Dermis blood vessel endothelial cell (primary cell): ENCODE measurements around the gene IDI1. TPM values are rescaled to one million over a fixed set of nuclear protein-coding genes. Genes with fewer than 3 reads are reported as not detected.
A peak's percentile ranks its signal among the peaks of the same experiment; 100 is the strongest.
"Not testable (repeated sequence)": the region's sequence is repeated elsewhere in the genome, so short reads cannot be mapped to it uniquely, and the experiment has no call there.

Source experiments
- DNase-seq: peaks from one replicate; pipeline ENCODE4 v3.0.0; 2010
- total RNA-seq: library from RNA; depleted of rRNA; stranded (reverse); fragments of >200 nt; gene quantifications from 2 replicates; pipeline ENCODE4 v1.2.3, GENCODE V29; 2014

IDI1 gene
- total RNA-seq, 1 donor from 2014 or later, result 59.6 TPM

DNA sequence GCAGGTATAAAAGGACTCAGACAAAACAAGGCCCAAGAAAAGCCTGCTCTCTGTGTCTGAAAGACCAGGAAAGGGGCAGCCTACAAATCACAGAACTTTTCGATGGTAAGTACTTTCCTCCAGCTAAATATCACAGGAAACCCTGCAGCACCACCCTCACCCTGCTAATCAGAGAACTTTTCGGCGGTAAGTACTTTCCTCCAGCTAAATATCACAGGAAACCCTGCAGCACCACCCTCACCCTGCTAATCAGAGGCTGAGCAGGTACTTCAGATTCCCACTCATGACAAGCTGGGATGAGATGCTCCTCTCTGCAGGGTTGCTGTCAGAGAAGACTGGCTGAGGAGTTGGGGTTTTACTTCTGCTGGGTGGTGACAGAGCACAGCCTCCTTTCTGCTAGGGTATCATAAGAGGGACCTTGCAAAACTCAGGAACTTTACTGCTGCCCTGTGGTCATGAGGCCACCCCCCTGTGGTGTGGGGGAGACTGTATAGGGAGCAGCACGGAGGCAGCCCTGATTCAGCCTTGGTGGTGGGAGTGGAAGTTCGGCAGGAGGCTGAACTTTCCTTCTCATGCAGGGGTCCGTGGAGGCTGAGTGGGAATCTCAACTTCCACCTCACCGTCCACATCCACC is 14.4 kb upstream of the IDI1 start:
- DNase-seq, result no peak

DNA sequence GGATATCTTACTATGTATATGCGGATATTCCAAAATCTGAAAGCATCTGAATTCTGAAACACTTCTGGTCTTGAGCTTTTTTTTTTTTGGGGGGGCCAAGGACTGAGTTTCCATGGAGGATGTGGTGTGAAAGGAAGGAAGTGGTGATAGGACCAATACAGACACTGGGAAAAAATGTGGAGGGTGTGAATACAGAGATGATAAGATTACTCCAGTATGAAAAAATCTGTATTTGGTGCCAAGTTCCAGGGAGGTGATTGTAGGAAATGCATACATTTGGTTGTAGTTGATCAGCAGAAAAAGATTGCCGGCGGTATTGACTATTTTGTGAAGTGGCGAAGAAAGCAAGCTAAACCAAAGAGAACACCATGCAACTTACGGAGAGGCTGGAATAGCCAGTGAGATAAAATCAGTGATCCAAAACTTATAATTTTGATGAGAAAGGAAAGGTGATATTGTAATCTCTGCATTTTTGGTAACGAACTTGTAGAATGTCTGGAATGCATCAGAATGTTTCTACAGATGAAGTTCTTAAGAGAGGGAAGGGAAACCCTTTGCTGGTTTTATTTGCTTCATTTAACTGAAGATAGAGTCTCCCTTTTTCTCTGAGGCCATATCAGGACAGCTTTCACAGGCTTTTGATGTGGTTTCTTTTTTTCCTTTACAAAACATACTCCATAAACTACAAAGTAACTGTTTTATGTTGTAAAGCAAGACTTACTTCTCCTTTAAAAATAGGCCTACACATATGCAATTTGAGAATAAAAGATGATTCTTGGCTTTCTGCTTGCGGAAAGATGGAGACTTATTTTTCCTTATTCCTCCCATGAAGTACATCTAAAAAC is 13.2 kb upstream of the IDI1 start:
- DNase-seq, result peak; percentile 70

DNA sequence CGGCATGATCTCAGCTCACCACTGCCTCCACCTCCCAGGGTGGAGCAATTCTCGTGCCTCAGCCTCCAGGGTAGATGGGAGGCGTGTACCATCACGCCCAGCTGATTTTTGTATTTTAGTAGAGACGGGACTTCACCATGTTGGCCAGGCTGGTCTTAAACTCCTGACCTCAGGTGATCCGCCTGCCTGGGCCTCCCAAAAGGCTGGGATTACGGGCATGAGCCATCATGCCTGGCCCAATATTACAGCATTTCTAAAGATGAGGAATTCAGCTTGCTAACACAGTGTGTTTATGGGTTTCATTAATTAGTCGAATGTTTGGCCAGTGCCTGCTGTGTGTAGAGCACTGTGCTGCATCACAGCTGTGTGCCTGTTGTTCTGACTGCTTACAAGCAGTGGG is 11.0 kb upstream of the IDI1 start:
- DNase-seq, result no peak

DNA sequence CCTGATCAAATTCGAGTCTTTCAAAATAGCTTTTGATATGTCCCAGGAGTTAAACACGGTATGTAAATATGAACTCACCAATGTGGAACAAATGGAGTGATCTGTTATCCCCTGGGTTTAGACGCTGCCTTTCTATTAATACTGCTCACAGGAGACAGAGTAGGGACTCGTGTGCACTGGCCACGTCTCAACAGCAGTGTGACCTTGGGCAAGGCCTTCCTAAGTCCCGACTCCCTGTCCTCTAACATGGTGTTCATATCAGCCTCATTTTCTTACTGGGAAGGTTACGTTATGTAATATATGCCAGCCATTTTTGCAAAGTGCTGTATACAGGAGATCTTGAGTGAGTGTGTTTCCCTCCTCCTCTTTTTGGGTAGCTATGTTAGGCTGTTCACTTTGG is 9.1 kb upstream of the IDI1 start:
- no peak for DNase-seq

DNA sequence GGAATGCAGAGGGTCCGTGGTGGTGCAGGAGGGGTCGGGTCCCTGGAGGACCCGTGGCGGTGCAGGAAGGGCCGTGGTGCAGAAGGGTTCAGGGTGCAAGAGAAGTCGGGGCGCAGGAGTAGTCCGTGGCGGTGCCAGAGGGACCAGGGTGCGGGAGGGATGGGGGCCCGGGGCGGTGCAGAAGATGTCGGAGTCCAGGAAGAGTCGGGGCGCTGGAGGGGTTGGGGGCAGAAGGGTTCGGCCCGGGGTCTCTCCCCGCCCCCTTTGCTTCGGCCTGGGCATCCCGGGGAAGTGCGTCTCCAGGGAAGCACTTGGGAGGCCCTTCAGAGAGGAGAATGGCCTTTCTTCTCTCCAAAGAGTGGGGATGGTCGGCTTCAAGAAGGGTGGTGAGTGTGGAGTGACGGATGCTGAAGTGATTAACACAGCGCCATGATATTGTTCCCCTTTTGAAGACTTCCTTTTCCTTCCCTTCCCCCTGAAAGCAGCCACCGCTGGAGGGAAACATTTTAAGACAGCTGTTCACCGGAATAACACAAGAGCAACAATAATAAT is 8.3 kb upstream of the IDI1 start:
- DNase-seq, result peak; percentile 66

DNA sequence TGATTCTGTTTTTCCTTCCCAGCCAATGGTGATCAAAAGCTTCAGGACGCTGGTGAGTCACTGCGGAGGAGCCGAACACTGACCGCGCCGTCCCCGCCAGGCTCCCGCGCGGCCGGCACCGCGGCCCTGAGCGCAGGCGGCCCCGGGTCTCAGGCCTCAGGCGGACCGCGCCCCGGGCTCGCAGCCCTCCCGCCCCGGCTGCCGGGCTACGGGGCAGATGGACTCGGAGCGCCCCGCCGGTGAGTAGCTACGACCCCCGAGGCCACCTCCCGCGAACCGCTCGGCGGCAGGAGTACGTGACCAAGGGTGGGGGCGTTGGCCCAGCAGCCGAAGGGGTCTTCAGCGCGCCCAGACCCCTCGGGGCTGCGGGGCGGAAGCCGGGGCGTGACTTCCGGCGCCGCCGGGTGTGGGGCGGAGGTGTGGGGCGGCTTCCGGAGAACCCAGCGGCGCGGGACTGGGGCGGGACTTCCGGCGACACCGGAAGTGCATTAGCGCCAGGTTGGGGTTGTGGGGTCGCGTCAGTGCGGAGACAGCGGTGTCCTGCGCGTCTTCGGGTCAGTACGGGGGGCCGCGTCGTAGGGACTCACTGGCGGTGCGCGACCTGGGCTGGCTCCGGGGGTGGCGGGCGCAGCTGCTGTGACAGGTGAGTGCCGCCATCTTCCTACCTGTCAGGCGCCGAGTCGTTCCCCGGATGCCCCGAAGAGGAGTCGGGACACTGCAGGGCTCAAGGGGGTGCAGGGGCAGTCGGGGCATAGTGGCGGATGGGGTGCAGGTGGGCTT is 7.6 kb upstream of the IDI1 start, which contains the start of gene WDR37:
WDR37 (plus strand) TSS at position 60 of the 780 bp plus-strand sequence. CDS start 15,771 bp downstream, outside the sequence.
- peak; percentile 90 for DNase-seq

DNA sequence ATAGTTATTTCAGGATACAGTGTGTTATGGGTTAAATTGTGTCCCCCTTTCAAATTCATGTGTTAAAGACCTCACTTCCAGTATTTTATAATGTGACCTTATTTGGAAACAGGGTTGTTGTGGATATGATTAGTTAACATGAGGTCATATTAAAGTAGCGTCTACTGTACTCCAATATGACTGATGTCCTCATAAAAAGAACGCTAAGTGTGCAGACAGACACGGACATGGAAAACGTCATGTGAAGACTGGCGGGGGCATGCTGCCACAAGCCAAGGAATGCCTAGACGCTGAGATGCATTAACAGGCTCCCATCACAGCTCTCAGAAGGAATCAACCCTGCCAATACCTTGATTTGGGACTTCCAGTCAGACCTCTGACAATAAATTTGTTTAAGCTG is 5.8 kb upstream of the IDI1 start:
- DNase-seq, result no peak

DNA sequence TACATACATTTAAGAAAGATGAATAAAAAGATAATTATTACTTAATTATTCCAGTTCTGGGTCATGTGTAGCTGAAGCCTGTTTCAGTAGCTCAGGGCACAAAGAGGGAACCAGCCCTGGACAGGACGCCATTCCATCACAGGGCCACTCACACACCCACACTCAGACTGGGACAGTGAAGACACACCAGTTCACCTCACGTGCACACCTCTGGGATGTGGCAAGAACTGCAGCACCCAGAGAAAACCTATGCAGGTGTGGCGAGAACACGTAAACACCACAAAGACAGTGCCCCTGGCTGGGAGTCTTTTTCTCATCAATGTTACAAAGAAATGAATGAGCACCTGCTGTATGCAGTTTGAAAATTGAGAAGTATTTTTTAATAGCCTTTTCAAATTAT is 1.6 kb upstream of the IDI1 start:
- DNase-seq, result no peak

DNA sequence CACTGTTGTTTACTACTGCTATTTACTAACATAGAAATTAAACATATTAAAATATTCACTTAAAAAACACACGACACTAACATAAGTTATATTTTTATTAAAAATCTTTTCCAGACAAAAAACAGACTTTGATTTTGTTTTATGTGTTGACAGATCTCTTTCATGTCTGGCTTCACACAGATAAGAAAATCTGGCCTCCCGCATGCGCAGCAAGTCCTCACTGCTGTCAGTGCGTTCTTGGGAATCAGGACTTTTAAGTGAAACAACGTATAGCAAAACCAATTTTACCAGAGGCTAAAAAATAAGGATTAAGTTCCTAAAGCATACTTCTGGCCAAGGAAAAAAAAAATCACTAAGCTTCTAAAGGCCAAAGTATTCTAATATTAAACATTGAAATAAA is 1.2 kb upstream of the IDI1 start:
- peak; percentile 45 for DNase-seq

DNA sequence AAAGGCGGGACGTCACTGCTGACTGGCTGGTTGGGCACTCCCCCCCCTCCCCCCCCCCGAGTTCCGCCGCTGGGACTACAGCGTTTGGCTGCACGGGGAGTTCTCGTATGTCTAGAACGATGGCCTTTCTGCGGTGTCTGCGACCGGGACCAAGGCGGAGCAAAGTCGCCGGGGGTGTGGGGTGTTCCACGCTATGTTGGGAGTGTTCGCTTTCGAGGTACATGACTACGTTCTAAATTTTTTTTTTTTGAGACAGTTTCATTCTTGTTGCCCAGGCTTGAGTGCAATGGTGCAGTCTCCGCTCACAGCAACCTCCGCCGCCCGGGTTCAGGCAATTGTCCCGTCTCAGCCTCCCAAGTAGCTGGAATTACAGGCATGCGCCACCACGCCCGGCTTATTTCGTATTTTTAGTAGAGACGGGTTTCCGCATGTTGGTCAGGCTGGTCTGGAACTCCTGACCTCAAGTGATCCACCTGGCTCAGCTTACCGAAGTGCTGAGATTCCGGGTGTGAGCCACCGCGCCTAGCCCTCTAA is 573 bp upstream of the IDI1 start:
- no peak for DNase-seq

DNA sequence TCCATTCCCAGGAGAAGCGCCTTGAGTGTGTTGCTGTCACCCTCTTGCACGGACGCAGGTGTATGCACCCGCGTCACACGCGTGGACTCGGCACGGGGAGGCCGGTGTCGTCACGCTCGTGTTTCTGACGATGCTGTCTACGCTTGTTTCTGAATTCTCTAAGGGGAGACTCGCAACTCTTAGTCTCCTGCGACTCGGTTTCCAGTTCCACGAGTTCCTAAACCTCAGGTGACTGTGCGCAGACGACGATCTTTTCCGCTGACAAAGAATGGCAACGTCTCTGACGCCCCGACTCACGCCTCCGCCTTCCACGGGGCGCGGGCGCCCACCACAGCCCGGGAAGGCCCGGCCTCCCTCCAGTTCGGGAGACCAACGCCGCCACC is 579 bp downstream of the IDI1 start:
- peak; percentile 56 for DNase-seq

DNA sequence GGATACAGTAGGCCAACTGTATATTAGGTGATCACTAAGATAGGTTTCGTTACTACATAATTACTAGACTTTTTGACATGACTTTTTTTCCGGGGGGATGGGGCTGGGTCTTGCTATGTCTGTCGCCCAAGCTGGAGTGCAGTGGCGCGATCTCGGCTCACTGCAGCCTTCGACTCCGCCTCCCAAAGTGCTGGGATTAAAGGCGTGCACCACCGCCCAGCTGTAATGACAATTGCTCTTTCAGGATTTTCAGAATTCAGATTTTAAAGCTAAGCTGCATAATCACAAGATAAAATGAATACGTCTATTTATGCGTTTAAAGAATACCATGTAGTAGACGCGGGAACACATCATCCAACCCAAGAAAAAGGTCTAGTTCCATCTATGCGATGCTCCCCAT is 982 bp downstream of the IDI1 start:
- peak; percentile 31 for DNase-seq

DNA sequence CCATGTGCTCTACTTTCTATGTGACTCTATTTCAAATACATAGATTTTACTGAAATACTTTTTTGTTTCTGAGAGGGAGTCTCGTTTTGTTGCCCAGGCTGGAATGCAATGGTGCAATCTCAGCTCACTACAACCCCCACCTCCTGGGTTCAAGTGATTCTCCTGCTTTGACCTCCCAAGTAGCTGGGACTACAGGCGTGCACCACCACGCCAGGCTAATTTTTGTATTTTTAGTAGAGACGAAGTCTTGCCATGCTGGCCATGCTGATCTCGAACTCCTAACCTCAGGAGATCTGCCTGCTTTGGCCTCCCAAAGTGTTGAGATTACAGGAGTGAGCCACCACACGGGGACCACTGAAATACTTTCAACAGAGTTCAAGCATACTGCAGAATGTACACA is 3.5 kb downstream of the IDI1 start:
- DNase-seq, result no peak

DNA sequence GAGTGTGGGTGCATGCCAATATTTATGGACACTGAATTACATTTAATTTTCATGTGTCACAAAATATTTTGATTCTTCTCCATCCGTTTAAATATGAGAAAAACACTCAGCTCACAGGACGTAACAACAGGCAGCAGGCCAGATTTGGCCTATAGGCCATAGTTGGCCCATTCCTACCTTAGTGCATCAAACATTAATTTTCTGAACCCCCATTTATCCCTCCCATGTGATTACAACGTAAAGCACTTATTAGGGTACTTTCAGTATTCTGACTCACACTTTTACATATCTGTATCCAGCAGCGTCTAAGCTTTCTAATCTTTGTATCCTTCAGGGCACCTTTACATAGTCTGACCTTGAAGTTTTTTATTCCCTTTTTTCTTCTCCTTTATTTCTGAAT is 4.0 kb downstream of the IDI1 start:
- DNase-seq, result no peak

DNA sequence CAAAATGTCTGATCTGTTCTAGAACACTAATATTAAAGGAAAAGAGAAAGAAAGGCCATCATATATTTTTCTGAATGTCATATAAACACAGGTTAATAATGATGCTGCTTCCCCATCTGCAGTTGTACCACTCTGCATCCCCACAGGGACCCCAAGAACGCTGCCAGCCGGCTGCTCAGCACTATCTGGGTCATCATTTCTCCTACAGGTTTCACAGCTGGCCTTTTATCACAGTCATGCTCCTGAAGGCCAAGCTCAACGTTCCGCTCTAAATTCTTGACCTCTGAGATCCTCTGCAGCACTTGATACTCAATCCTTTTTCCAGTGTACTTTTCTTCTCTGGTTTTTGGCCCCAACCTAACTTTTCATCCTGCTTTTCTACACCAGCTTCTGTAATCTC is 4.8 kb downstream of the IDI1 start:
- no peak for DNase-seq

DNA sequence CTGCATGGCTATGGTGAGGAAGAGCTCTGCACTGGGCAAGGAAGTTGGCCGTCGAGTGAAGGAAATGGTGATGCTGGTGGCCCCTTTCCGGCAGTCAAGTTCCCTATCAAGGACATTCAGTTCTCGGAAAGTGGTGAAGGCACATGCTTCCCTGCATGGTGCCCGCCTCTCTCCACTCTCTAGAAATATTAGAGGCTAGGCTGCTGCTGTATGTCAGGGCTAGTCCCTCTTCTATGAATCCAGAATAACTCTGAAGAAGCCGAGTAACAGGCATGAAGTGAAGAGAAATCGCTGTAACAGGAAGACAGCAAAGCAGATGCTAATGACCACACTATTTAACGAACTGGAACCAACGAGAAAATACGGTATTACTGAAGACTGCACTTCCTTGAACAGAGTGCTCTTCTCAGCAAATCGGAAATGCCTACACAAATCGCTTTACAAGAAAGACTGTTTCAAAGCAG is 5.4 kb downstream of the IDI1 start:
- peak; percentile 59 for DNase-seq

DNA sequence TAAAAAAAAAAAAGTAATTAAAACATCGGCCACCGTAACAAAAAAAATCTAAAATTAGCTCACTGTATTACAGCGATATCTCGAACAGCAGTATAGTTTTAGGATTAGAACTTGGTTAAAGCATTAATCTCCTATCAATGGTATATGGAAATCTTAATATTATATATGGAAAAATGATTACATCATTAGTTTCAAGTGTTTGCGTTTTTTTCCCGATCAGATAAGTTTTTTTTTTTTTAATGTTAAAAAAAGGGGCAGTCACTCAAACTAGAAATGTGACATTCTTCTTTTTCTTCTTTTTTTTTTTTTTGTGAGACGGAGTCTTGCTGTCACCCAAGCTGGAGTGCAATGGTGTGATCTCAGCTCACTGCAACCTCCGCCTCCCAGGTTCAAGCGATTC is 7.4 kb downstream of the IDI1 start:
- no peak for DNase-seq

DNA sequence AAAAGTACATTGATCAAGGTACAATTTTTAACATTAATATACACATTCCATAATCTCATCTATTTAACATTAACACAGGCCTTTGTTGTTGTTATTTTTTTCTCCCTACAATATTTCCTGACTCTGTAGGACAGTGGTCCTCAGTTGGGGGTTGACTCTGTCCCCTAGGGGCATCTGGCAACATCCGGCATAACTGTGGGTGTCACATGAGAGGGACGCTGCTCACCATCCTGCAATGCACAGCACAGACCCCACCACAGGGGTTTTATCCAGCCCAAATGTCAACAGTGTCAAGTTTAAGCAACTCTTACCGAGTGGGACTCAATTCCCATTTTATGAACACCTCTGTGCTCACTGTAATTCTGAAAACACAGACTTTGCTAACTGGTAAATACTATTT is 8.8 kb downstream of the IDI1 start:
- DNase-seq, result no peak

DNA sequence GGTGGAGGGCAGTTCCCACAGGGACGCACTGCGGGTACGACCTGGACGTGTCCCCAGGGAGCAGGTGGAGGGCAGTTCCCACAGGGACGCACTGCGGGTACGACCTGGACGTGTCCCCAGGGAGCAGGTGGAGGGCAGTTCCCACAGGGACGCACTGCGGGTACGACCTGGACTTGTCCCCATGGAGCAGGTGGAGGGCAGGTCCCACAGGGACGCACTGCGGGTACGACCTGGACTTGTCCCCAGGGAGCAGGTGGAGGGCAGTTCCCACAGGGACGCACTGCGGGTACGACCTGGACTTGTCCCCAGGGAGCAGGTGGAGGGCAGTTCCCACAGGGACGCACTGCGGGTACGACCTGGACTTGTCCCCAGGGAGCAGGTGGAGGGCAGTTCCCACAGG is 10.2 kb downstream of the IDI1 start:
- DNase-seq, result not testable (repeated sequence)

DNA sequence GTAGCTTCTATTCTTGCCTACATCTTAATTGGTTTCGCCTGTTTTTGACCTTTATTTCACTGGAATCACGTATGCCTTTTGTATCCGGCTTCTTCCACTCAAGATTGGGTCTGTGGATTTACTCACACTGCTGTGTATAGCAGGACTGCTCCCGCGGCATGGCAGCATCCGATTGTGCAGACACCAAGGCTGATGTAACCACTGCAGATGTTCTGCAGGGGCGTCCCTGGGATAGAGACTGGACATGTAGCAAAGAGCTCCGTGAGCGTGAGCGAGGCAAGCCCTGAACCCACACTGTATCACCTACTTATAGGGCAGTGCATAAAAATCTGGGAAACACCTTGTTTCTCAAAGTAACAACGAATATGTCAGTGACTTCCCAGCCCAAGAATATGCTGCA is 11.8 kb downstream of the IDI1 start:
- DNase-seq, result no peak

DNA sequence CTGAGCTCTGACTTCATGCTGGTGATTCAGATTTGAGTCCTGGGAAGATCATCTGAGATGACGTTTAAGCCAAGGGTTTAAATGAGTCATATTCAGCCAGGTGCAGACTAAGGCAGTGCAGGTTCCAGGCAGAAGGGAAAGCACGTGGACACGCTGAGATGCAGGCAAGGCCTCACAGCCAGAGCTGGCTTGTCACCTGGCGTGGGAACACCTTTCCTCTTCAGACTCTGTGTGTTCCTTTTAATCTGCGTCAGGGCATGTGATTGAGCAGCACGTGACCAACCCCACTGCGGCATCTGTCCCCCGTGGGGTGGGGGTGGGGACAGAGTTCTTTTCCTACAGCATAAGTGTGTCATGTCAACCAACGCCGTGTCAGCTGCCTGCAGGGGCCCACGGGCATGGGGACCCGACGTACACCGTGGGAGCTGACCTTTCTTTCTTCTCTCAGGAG is 12.6 kb downstream of the IDI1 start:
- DNase-seq, result peak; percentile 33

DNA sequence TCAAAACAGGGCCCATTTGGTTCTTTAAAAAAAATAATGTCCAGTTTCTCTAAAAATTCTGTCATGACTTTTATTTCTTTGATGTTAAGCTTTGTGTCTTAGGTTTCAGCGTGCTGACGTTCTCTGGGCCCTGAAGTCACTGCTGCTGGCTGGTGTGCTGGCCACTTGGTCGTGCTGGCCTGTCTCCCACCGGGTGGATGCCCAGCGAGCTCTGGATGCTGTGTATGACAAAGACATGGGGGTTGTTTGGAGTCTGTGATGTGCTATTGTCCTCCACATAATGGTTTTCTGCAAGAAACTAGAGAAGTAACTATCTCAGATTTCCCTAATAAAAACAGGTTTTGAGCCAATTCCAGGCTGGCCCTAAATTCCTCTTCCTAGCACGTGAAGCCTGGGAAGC is 13.7 kb downstream of the IDI1 start:
- DNase-seq, result no peak

DNA sequence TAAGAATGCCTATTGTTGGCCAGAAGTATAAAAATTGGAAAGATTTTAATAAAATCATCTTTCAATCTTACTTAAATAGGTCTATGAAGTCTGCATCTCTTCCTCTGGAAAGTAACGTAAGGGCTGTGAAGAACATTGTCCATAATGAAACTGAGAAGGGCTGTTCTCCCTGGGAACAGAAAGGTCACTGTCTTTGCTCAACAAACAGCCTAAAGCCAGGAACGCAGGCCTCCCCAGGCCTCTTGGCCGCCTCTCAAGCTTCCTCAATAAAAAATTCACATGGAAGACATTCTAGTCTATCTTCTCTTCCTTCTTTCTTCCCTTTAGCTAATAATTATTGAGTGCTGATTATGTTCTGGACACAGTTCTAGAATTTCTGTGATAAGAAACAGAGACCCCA is 14.2 kb downstream of the IDI1 start:
- DNase-seq, result no peak
